HEK293 (cell line): ENCODE data around the gene CDC14A.

Source experiments
- CTCF ChIA-PET: fragments of 350-600 bp; formaldehyde crosslinking; extraction: SDS; loops from one replicate; lab custom pipeline; 2021; ENCODE audit warnings: antibody characterized with exemption; lab: Yijun Ruan, JAX
- POLR2A ChIA-PET: fragments of 300-600 bp; formaldehyde crosslinking; extraction: SDS; loops from one replicate; lab custom pipeline; 2020; ENCODE audit warnings: antibody characterized with exemption, inconsistent platforms; lab: Yijun Ruan, JAX
- H3K27ac ChIP-seq: fragments of 200-500 bp; sonication (Bioruptor generic); 2 replicates; pipeline ENCODE4 v1.5.1; 2014; ENCODE audit warnings: low read depth, low read length, control low read depth, inconsistent platforms; ENCODE audit errors: extremely low read depth
- H3K36me3 ChIP-seq, 2 experiments: fragments of 200-500 bp in 1 of 2; sonication (Bioruptor generic) in 1 of 2; 1 replicate in 1 of 2; 2 replicates in 1 of 2; pipeline ENCODE4 v1.5.1; 2014 to 2017; ENCODE audit warnings: inconsistent platforms in 2 of 2, low read length in 2 of 2; ENCODE audit not compliant: control insufficient read depth in 2 of 2, insufficient read depth in 1 of 2
- H3K4me1 ChIP-seq: fragments of 200-500 bp; sonication (Bioruptor generic); 2 replicates; pipeline ENCODE4 v1.5.1; 2014; ENCODE audit warnings: mild to moderate bottlenecking, low read length, inconsistent platforms; ENCODE audit not compliant: control insufficient read depth, insufficient read depth
- H3K4me3 ChIP-seq: 2 replicates; pipeline ENCODE4 v1.5.1; 2011; ENCODE audit warnings: low read depth, mild to moderate bottlenecking, control low read depth, low read length, moderate library complexity
- H3K9me3 ChIP-seq: fragments of 200-500 bp; sonication (Bioruptor generic); 2 replicates; pipeline ENCODE4 v1.5.1; 2014; ENCODE audit warnings: low read depth, low read length, inconsistent platforms; ENCODE audit not compliant: control insufficient read depth, insufficient read depth
- AEBP2 ChIP-seq: fragments of 450-650 bp; formaldehyde crosslinking; IDR thresholded peaks from 2 replicates; pipeline ENCODE4 v1.5.1; 2016; ENCODE audit warnings: missing biosample characterization, missing genetic modification characterization, borderline replicate concordance
- ATF2 ChIP-seq: fragments of 450-650 bp; formaldehyde crosslinking; IDR thresholded peaks from 2 replicates; pipeline ENCODE4 v1.5.1; 2016; ENCODE audit warnings: missing biosample characterization, missing genetic modification characterization, low read depth
- IKZF3 ChIP-seq: fragments of 450-650 bp; IDR thresholded peaks from 2 replicates; pipeline ENCODE4 v1.5.0; 2018; ENCODE audit warnings: missing biosample characterization, mild to moderate bottlenecking, missing genetic modification characterization, moderate library complexity
- KLF9 ChIP-seq: fragments of 450-650 bp; formaldehyde crosslinking; IDR thresholded peaks from 2 replicates; pipeline ENCODE4 v1.5.1; 2016; ENCODE audit warnings: missing biosample characterization, missing genetic modification characterization, low read depth
- PRDM2 ChIP-seq: fragments of 450-650 bp; formaldehyde crosslinking; IDR thresholded peaks from 2 replicates; pipeline ENCODE4 v1.5.1; 2016; ENCODE audit warnings: missing biosample characterization, missing genetic modification characterization, borderline replicate concordance
- SALL2 ChIP-seq: fragments of 450-650 bp; formaldehyde crosslinking; IDR thresholded peaks from 2 replicates; pipeline ENCODE4 v1.5.0; 2017; ENCODE audit warnings: missing biosample characterization, mild to moderate bottlenecking, missing genetic modification characterization, borderline replicate concordance
- SETDB1 ChIP-seq: IDR thresholded peaks from one replicate; pipeline ENCODE4 v1.6.1; 2017; ENCODE audit warnings: mild to moderate bottlenecking, low read length, moderate library complexity, mixed read lengths; ENCODE audit not compliant: insufficient read length
- TRIM28 ChIP-seq: IDR thresholded peaks from 2 replicates; pipeline ENCODE4 v1.6.1; 2011; ENCODE audit warnings: low read length, control low read depth, borderline replicate concordance
- ZBTB11 ChIP-seq: fragments of 450-650 bp; formaldehyde crosslinking; conservative IDR thresholded peaks from 2 replicates; pipeline ENCODE4 v1.5.1; 2016; ENCODE audit warnings: low read depth, missing biosample characterization, missing genetic modification characterization
- ZBTB20 ChIP-seq: fragments of 450-650 bp; formaldehyde crosslinking; IDR thresholded peaks from 2 replicates; pipeline ENCODE4 v1.5.1; 2016; ENCODE audit warnings: missing biosample characterization, missing genetic modification characterization
- ZBTB6 ChIP-seq: fragments of 450-650 bp; formaldehyde crosslinking; IDR thresholded peaks from 2 replicates; pipeline ENCODE4 v1.5.1; 2017; ENCODE audit warnings: missing biosample characterization, missing genetic modification characterization
- ZBTB8A ChIP-seq: fragments of 450-650 bp; formaldehyde crosslinking; IDR thresholded peaks from 2 replicates; pipeline ENCODE4 v1.5.1; 2016; ENCODE audit warnings: missing biosample characterization, missing genetic modification characterization
- ZNF146 ChIP-seq: fragments of 450-650 bp; formaldehyde crosslinking; IDR thresholded peaks from 2 replicates; pipeline ENCODE4 v1.5.1; 2016; ENCODE audit warnings: missing biosample characterization, missing genetic modification characterization
- ZNF148 ChIP-seq: fragments of 450-650 bp; formaldehyde crosslinking; IDR thresholded peaks from 2 replicates; pipeline ENCODE4 v1.5.0; 2017; ENCODE audit warnings: missing biosample characterization, missing genetic modification characterization, borderline replicate concordance
- ZNF2 ChIP-seq: fragments of 450-650 bp; formaldehyde crosslinking; IDR thresholded peaks from 2 replicates; pipeline ENCODE4 v1.5.1; 2016; ENCODE audit warnings: missing biosample characterization, missing genetic modification characterization
- ZNF214 ChIP-seq: fragments of 450-650 bp; formaldehyde crosslinking; IDR thresholded peaks from 2 replicates; pipeline ENCODE4 v1.5.1; 2017; ENCODE audit warnings: missing biosample characterization, mild to moderate bottlenecking, missing genetic modification characterization, borderline replicate concordance
- ZNF248 ChIP-seq: fragments of 450-650 bp; formaldehyde crosslinking; IDR thresholded peaks from 2 replicates; pipeline ENCODE4 v1.5.1; 2017; ENCODE audit warnings: missing biosample characterization, missing genetic modification characterization
- ZNF354C ChIP-seq: fragments of 450-650 bp; formaldehyde crosslinking; IDR thresholded peaks from 2 replicates; pipeline ENCODE4 v1.5.1; 2016; ENCODE audit warnings: missing biosample characterization, missing genetic modification characterization, low read depth, borderline replicate concordance
- ZNF391 ChIP-seq: fragments of 450-650 bp; formaldehyde crosslinking; IDR thresholded peaks from 2 replicates; pipeline ENCODE4 v1.5.1; 2016; ENCODE audit warnings: low read depth, missing biosample characterization, missing genetic modification characterization, borderline replicate concordance
- ZNF548 ChIP-seq: fragments of 450-650 bp; formaldehyde crosslinking; IDR thresholded peaks from 2 replicates; pipeline ENCODE4 v1.5.1; 2016; ENCODE audit warnings: missing biosample characterization, missing genetic modification characterization
- ZNF701 ChIP-seq: fragments of 450-650 bp; formaldehyde crosslinking; IDR thresholded peaks from 2 replicates; pipeline ENCODE4 v1.5.1; 2016; ENCODE audit warnings: missing biosample characterization, missing genetic modification characterization

Gene CDC14A

GRCh38 chr1:100304921-100305320 lies 47.4 kb upstream of the CDC14A start (continued):
- no peak for TF ChIP-seq PRDM2 (tag by site-specific recombination)

GRCh38 chr1:100305954-100306353 lies 46.4 kb upstream of the CDC14A start:
- no peak overlapping the region for H3K27ac ChIP-seq
- no peaks in the 10 kb centered on the region for H3K4me1 ChIP-seq
- H3K36me3 ChIP-seq: no peaks in the 10 kb centered on the region
- H3K9me3 ChIP-seq: no peaks in the 10 kb centered on the region
- POLR2A ChIA-PET: no interaction called here
- CTCF ChIA-PET: no interaction called here
- no peak overlapping the region for H3K4me3 ChIP-seq
- TF ChIP-seq AEBP2 (tag by site-specific recombination) (no peak), ZBTB6 (no peak), ZNF548 (tag by site-specific recombination) (no peak), ZNF391 (no peak), IKZF3 (tag by site-specific recombination) (no peak), ATF2 (tag by site-specific recombination) (no peak), ZBTB11 (tag by site-specific recombination) (no peak), ZNF701 (no peak), ZNF146 (tag by site-specific recombination) (no peak), ZNF354C (tag by site-specific recombination) (no peak), ZNF2 (tag by site-specific recombination) (no peak), KLF9 (tag by site-specific recombination) (no peak), ZNF148 (tag by site-specific recombination) (no peak), ZNF214 (tag by site-specific recombination) (no peak), ZNF248 (tag by site-specific recombination) (no peak), TRIM28 (no peak), SETDB1 (no peak), ZBTB8A (tag by site-specific recombination) (no peak), SALL2 (tag by site-specific recombination) (no peak), ZBTB20 (no peak)
